Upper lobe of left lung (tissue), 4 donors: ENCODE data around the gene STAB2.

Source experiments
- CTCF ChIP-seq, 6 experiments: fragments of 450-650 bp in 4 of 6; fragments of 200-600 bp in 2 of 6; sonication (generic) in 2 of 6; IDR thresholded peaks; one replicate each; pipeline ENCODE4 v1.5.1; 2016 to 2019; ENCODE audit warnings: antibody characterized with exemption in 6 of 6
- POLR2A ChIP-seq, 4 donors: fragments of 450-650 bp; IDR thresholded peaks; one replicate each; pipeline ENCODE4 v1.5.1; 2016 to 2017; ENCODE audit warnings: antibody characterized with exemption in 4 of 4, mild to moderate bottlenecking in 2 of 4

- TF ChIP-seq CTCF (IDR thresholded peaks at IDR 0.05) (no peak), POLR2A (IDR thresholded peaks at IDR 0.05) (no peak)
Observed at GRCh38 chr12:103664626-103665025, 77.6 kb downstream of the STAB2 start.
